HG02981 (cell line): Measurements from ENCODE around the gene PIGU.
"Not testable (repeated sequence)": the region's sequence is repeated elsewhere in the genome, so short reads cannot be mapped to it uniquely, and the experiment has no call there.

Source experiments
- ATAC-seq: cut with Tn5 transposase; IDR thresholded peaks from one replicate; pipeline ENCODE4 v1.9.1; 2021; ENCODE audit warnings: mild to moderate bottlenecking, moderate library complexity; ENCODE audit not compliant: unreplicated experiment

PIGU gene

DNA sequence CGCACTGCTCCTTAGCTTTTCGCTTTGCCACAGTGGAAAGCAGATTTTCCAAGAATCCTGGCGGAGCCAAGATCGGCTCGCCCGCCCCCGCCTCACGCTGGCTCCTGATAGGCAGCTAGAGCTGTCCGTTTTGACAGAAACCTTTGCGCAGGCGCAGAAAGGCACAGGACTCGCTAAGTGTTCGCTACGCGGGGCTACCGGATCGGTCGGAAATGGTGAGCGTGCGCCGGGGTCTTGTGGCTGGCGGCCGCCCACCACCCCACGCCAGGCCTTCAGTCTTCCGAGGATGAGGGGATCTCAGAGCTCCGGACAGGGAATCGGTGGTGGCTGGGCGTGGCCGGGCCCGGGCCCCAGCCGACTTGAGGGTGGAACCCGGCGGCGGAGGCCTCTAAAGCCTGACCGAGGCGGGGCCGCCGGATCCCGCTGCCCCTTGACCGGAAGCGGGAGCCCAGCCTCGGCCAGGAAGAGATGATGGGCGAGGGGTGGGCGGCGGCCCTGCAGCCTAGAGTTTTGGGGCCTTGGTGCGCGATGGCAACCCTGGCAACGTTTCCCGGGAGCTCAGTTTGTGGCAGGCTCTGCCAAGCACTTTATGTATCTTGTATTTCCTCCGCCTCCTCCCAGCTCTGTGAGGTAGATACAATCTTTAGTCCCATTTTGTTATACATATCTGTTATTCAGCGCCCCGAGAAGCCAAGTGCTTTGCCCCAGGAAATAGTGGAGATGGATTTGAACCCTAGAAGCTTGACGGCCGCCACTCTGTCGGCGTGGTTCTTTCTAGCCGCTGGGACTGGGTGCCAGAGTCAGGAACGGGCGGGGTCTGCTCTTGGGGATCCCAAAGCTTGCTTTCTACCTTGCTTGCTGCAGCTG is 160.4 kb downstream of the PIGU start, which contains the start of gene DYNLRB1:
TSS of gene DYNLRB1 (plus strand) at position 176 of the 867 bp plus-strand sequence. CDS start at position 213, 37 bp downstream.
- ATAC-seq = peak; percentile 60

- ATAC-seq = peak; percentile 41
Measured at GRCh38 chr20:34515484-34516246, 161.2 kb downstream of the PIGU start.

- no peak for ATAC-seq
Measured at GRCh38 chr20:34514897-34515483, 161.9 kb downstream of the PIGU start.

- not testable (repeated sequence) for ATAC-seq
Measured at GRCh38 chr20:34514034-34514433, 162.9 kb downstream of the PIGU start.

GRCh38 chr20:34512955-34513419 is 163.9 kb downstream of the PIGU start:
- ATAC-seq = no peak

DNA sequence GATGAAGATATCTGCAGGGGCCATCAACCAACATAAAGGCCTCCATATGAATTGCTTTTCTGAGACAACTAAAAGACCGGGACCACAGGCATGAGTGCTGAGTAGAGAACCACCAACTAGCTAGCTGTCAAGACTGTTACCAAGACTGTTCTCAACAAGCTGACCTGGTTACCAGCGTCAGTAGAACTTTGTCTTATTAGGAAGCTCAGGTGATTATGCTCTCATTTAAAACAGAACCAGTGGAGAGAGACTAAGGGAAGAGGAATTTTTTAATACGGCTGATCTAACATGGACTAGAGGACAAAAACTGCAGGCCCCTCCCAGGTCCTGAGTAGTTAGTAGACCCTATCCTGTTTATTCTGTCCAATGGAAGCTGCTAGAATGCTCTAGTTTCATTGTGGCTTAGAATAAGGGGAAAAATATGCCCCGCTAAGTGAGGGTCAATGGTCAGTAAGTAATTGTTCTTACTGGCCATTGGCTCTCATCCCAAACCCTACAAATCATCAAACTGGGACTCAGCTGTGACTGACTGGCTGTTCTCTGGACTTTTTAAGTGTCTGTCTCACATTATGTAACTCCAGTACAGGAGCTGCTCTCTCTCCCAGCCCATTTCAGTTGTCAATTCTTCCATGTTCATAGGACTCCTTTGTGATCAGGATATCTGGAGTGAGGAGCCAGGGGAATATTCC is 164.5 kb downstream of the PIGU start:
- no peak for ATAC-seq

GRCh38 chr20:34511891-34512265 is 165.0 kb downstream of the PIGU start:
- ATAC-seq = no peak

GRCh38 chr20:34510575-34510974 is 166.3 kb downstream of the PIGU start:
- no peak for ATAC-seq
